ENCODE results near the gene CCL22.

The CCL22 gene

DNA sequence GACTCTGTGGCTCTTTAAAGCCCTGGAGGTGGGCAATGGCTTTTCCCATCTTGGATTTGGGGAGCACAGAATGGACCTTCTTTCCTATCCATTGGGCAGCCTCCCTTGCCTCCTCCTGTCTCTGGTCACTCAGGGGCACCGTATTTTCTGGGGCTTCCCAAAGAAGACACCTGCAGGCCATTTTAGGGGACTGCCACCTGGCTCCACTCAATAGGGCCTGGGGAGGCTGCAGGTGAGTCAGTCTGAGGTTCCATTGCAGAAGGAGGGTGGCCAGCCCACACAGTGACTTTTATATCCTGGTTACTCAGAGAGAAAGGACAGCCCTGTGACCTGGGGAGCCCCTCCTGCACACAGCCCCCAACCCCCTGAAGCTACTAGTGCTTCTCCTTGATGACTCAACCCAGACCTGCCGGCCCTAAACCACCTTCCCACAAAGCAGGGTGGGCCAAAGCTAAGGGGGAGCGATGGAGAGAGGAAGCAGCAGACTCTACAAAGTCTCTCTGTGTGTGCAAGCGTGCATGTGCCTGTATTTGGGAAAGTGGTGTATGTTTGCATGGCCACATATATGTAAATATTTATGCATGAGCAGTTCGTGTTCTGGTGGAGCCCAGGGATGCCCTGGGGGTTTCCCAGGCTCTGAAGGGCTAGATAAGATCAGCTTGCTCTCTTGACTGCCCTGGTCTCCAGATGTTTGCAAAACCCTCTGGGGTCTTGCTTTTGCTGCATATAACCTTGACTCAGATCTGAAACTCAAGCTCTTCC is 18.7 kb downstream of the CCL22 start:
- Histone ChIP-seq H3K4me1 (ENCODE audit: insufficient read depth, low read length, poor library complexity, severe bottlenecking) (peaks cover 13% of the 10 kb centered on the region), H3K9me2 (replicated peaks; ENCODE audit: low read depth, low read length) (no peaks in the 10 kb centered on the region), H3K9me3 (ENCODE audit: insufficient read depth, low read depth, low read length) (no peaks in the 10 kb centered on the region), H3K4me3 (ENCODE audit: low read length, poor library complexity, severe bottlenecking) (no peak overlapping the region), H3K79me2 (ENCODE audit: insufficient read depth, low read length) (no peaks in the 10 kb centered on the region), H3K27me3 (ENCODE audit: insufficient read depth, low read length, poor library complexity, severe bottlenecking) (no peaks in the 10 kb centered on the region), H4K20me1 (ENCODE audit: insufficient read depth, low read length, poor library complexity, severe bottlenecking) (no peaks in the 10 kb centered on the region), H3K9ac (ENCODE audit: low read depth, low read length, poor library complexity, severe bottlenecking) (no peak overlapping the region), H3F3A (ENCODE audit: low read depth) (no peaks in the 10 kb centered on the region), H2AFZ (ENCODE audit: low read length) (no peak overlapping the region), H3K36me3 (ENCODE audit: insufficient read depth, low read length) (no peaks in the 10 kb centered on the region), H3K4me2 (ENCODE audit: low read depth, low read length, poor library complexity, severe bottlenecking) (peak overlapping the region; percentile 20)
- TF ChIP-seq CTCF (conservative IDR thresholded peaks at IDR 0.05; ENCODE audit: low read length) (no peak), EZH2phosphoT487 (IDR thresholded peaks at IDR 0.05; ENCODE audit: borderline replicate concordance) (no peak)

- no peaks in the 10 kb centered on the region for H3K9me2 ChIP-seq (replicated peaks; ENCODE audit: low read depth, low read length)
- H2AFZ ChIP-seq (ENCODE audit: low read length), result no peak overlapping the region
- no peaks in the 10 kb centered on the region for H3K36me3 ChIP-seq (ENCODE audit: insufficient read depth, low read length)
- no peak overlapping the region for H3K9ac ChIP-seq (ENCODE audit: low read depth, low read length, poor library complexity, severe bottlenecking)
- peaks cover 13% of the 10 kb centered on the region for H3K4me1 ChIP-seq (ENCODE audit: insufficient read depth, low read length, poor library complexity, severe bottlenecking)
- H3K4me2 ChIP-seq (ENCODE audit: low read depth, low read length, poor library complexity, severe bottlenecking), result no peak overlapping the region
- no peaks in the 10 kb centered on the region for H3K9me3 ChIP-seq (ENCODE audit: insufficient read depth, low read depth, low read length)
- H3F3A ChIP-seq (ENCODE audit: low read depth), result no peaks in the 10 kb centered on the region
- TF ChIP-seq EZH2phosphoT487 (IDR thresholded peaks at IDR 0.05; ENCODE audit: borderline replicate concordance), result no peak
- TF ChIP-seq CTCF (conservative IDR thresholded peaks at IDR 0.05; ENCODE audit: low read length), result no peak
- H3K27me3 ChIP-seq (ENCODE audit: insufficient read depth, low read length, poor library complexity, severe bottlenecking), result no peaks in the 10 kb centered on the region
- no peaks in the 10 kb centered on the region for H3K79me2 ChIP-seq (ENCODE audit: insufficient read depth, low read length)
- no peak overlapping the region for H3K4me3 ChIP-seq (ENCODE audit: low read length, poor library complexity, severe bottlenecking)
- H4K20me1 ChIP-seq (ENCODE audit: insufficient read depth, low read length, poor library complexity, severe bottlenecking), result no peaks in the 10 kb centered on the region
These were observed 21.0 kb downstream of the CCL22 start for GRCh38 chr16:57379579-57379978.

GRCh38 chr16:57380671-57381462 is 22.3 kb downstream of the CCL22 start:
- no peaks in the 10 kb centered on the region for H4K20me1 ChIP-seq (ENCODE audit: insufficient read depth, low read length, poor library complexity, severe bottlenecking)
- TF ChIP-seq EZH2phosphoT487 (IDR thresholded peaks at IDR 0.05; ENCODE audit: borderline replicate concordance), result no peak
- no peak for TF ChIP-seq CTCF (conservative IDR thresholded peaks at IDR 0.05; ENCODE audit: low read length)
- no peaks in the 10 kb centered on the region for H3K9me3 ChIP-seq (ENCODE audit: insufficient read depth, low read depth, low read length)
- no peaks in the 10 kb centered on the region for H3K79me2 ChIP-seq (ENCODE audit: insufficient read depth, low read length)
- no peaks in the 10 kb centered on the region for H3F3A ChIP-seq (ENCODE audit: low read depth)
- H3K9ac ChIP-seq (ENCODE audit: low read depth, low read length, poor library complexity, severe bottlenecking), result no peak overlapping the region
- no peak overlapping the region for H3K4me3 ChIP-seq (ENCODE audit: low read length, poor library complexity, severe bottlenecking)
- peaks cover 20% of the 10 kb centered on the region for H3K4me1 ChIP-seq (ENCODE audit: insufficient read depth, low read length, poor library complexity, severe bottlenecking)
- H3K4me2 ChIP-seq (ENCODE audit: low read depth, low read length, poor library complexity, severe bottlenecking), result no peak overlapping the region
- H2AFZ ChIP-seq (ENCODE audit: low read length), result no peak overlapping the region
- H3K27me3 ChIP-seq (ENCODE audit: insufficient read depth, low read length, poor library complexity, severe bottlenecking), result no peaks in the 10 kb centered on the region
- H3K9me2 ChIP-seq (replicated peaks; ENCODE audit: low read depth, low read length), result no peaks in the 10 kb centered on the region
- H3K36me3 ChIP-seq (ENCODE audit: insufficient read depth, low read length), result no peaks in the 10 kb centered on the region
